ENCODE measurements around the gene DDX17. TPM values are rescaled to one million over a fixed set of nuclear protein-coding genes. Genes with fewer than 3 reads are reported as not detected.

Gene DDX17
- polyA plus RNA-seq, 1 donor from 2014 or later, result 996 TPM

GRCh38 chr22:38474003-38474607, 32.0 kb downstream of the DDX17 start:
- Histone ChIP-seq H3K36me3 (ENCODE audit: insufficient read depth, low read length) (no peaks in the 10 kb centered on the region), H3F3A (ENCODE audit: insufficient read depth, low read length, poor library complexity, severe bottlenecking) (no peaks in the 10 kb centered on the region), H3K9me2 (ENCODE audit: insufficient read depth, low read length) (no peaks in the 10 kb centered on the region), H3K4me2 (ENCODE audit: low read length) (no peak overlapping the region), H3K27me3 (ENCODE audit: insufficient read depth, low read depth, low read length) (peaks cover under 1% of the 10 kb centered on the region), H4K20me1 (ENCODE audit: insufficient read depth) (no peaks in the 10 kb centered on the region), H3K27ac (ENCODE audit: low read length) (no peak overlapping the region), H3K79me2 (replicated peaks; ENCODE audit: insufficient read depth, low read length) (no peaks in the 10 kb centered on the region), H2AFZ (ENCODE audit: low read depth, low read length) (no peak overlapping the region), H3K9ac (ENCODE audit: low read length) (no peak overlapping the region), H3K9me3 (ENCODE audit: low read length) (no peaks in the 10 kb centered on the region), H3K4me3 (ENCODE audit: low read length) (no peak overlapping the region)
- no peak for TF ChIP-seq REST (IDR thresholded peaks at IDR 0.05; ENCODE audit: borderline replicate concordance)
- no peak for TF ChIP-seq CTCF (IDR thresholded peaks at IDR 0.05; ENCODE audit: poor library complexity, severe bottlenecking)
- no peak for TF ChIP-seq SMC3 (conservative IDR thresholded peaks at IDR 0.05; ENCODE audit: poor library complexity)
- TF ChIP-seq POLR2AphosphoS5 (IDR thresholded peaks at IDR 0.05), result no peak
- no peak for TF ChIP-seq EP300 (conservative IDR thresholded peaks at IDR 0.05; ENCODE audit: poor library complexity, severe bottlenecking)

GRCh38 chr22:38471237-38471636, 34.9 kb downstream of the DDX17 start:
- Histone ChIP-seq H3K4me3 (ENCODE audit: low read length) (no peak overlapping the region), H3K79me2 (replicated peaks; ENCODE audit: insufficient read depth, low read length) (no peaks in the 10 kb centered on the region), H3K9ac (ENCODE audit: low read length) (no peak overlapping the region)

More at GRCh38 chr22:38471237-38471636, 34.9 kb downstream of the DDX17 start:
- H4K20me1 ChIP-seq (ENCODE audit: insufficient read depth), result no peaks in the 10 kb centered on the region
- H3K9me3 ChIP-seq (ENCODE audit: low read length), result no peaks in the 10 kb centered on the region
- no peak overlapping the region for H3K4me2 ChIP-seq (ENCODE audit: low read length)
- H2AFZ ChIP-seq (ENCODE audit: low read depth, low read length), result no peak overlapping the region
- no peak overlapping the region for H3K27ac ChIP-seq (ENCODE audit: low read length)
- H3F3A ChIP-seq (ENCODE audit: insufficient read depth, low read length, poor library complexity, severe bottlenecking), result no peaks in the 10 kb centered on the region
- H3K27me3 ChIP-seq (ENCODE audit: insufficient read depth, low read depth, low read length), result peaks cover 22% of the 10 kb centered on the region
- TF ChIP-seq CTCF (IDR thresholded peaks at IDR 0.05; ENCODE audit: poor library complexity, severe bottlenecking) (no peak), REST (IDR thresholded peaks at IDR 0.05; ENCODE audit: borderline replicate concordance) (no peak), SMC3 (conservative IDR thresholded peaks at IDR 0.05; ENCODE audit: poor library complexity) (no peak), RAD21 (conservative IDR thresholded peaks at IDR 0.05) (no peak), MXI1 (conservative IDR thresholded peaks at IDR 0.05; ENCODE audit: poor library complexity, severe bottlenecking) (no peak)
- H3K9me2 ChIP-seq (ENCODE audit: insufficient read depth, low read length), result no peaks in the 10 kb centered on the region
- H3K36me3 ChIP-seq (ENCODE audit: insufficient read depth, low read length), result no peaks in the 10 kb centered on the region

Measured in neural cell (in vitro differentiated cells).